Astrocyte (in vitro differentiated cells and primary cell): ENCODE data around the gene ASMTL.

Experiments
- EZH2 ChIP-seq: IDR thresholded peaks from 2 replicates; pipeline ENCODE4 v1.6.1; 2012; ENCODE audit warnings: mild to moderate bottlenecking, low read length, inconsistent platforms; ENCODE audit not compliant: insufficient read depth
- TF ChIP-seq, protein P1 (sequence below): IDR thresholded peaks from 2 replicates; pipeline ENCODE4 v1.5.1; 2011; ENCODE audit warnings: low read depth, mild to moderate bottlenecking, inconsistent platforms, low read length, moderate library complexity; ENCODE audit not compliant: insufficient read depth

DNA sequence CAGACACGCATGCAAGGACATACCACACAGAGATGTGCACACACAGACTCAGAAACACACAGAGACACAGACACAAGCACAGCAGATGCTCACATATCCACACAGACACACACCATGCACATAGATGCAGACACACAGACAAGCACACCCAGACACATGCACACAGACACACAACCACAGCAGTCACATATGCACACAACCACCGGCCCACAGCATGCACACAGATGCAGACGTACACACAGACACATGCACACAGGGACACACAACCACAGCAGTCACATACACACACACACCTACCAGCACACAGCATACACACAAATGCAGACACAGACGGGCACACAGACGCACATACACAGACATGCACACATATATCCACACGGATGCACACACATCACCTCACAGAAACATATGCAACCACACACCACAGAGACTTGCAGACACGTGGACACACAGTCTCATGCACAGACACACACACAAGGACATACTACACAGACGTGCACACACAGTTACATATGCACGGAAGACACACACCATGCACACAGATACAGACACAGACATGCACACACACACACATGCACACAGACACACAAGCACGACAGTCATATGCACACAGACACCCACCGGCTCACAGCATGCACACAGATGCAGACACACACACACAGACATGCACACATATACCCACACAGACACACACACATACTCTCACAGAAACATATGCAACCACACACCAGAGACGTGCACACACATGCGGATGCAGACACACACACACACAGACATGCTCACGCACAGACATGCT lies 35.5 kb downstream of the ASMTL start:
- TF ChIP-seq EZH2 = no peak
- TF ChIP-seq, protein P1, sequence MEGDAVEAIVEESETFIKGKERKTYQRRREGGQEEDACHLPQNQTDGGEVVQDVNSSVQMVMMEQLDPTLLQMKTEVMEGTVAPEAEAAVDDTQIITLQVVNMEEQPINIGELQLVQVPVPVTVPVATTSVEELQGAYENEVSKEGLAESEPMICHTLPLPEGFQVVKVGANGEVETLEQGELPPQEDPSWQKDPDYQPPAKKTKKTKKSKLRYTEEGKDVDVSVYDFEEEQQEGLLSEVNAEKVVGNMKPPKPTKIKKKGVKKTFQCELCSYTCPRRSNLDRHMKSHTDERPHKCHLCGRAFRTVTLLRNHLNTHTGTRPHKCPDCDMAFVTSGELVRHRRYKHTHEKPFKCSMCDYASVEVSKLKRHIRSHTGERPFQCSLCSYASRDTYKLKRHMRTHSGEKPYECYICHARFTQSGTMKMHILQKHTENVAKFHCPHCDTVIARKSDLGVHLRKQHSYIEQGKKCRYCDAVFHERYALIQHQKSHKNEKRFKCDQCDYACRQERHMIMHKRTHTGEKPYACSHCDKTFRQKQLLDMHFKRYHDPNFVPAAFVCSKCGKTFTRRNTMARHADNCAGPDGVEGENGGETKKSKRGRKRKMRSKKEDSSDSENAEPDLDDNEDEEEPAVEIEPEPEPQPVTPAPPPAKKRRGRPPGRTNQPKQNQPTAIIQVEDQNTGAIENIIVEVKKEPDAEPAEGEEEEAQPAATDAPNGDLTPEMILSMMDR = no peak
